Endodermal cell (in vitro differentiated cells): Measurements from ENCODE around the gene TMED4. TPM values are rescaled to one million over a fixed set of nuclear protein-coding genes. Genes with fewer than 3 reads are reported as not detected.
A peak's percentile ranks its signal among the peaks of the same experiment; 100 is the strongest.

Source experiments
- DNase-seq: peaks from one replicate; pipeline ENCODE4 v3.0.0-alpha.2; 2017
- H3K27ac ChIP-seq: 2 replicates; pipeline ENCODE4 v1.5.1; 2013; ENCODE audit warnings: mild to moderate bottlenecking, low read depth, low read length, moderate library complexity
- H3K27me3 ChIP-seq: 2 replicates; pipeline ENCODE4 v1.6.1; 2013; ENCODE audit warnings: mild to moderate bottlenecking, low read length, moderate library complexity; ENCODE audit not compliant: insufficient read depth, control insufficient read depth, poor library complexity, severe bottlenecking
- H3K36me3 ChIP-seq: 2 replicates; pipeline ENCODE4 v1.7.0; 2013; ENCODE audit warnings: mild to moderate bottlenecking, low read length, moderate library complexity; ENCODE audit not compliant: control insufficient read depth, insufficient read depth
- H3K4me1 ChIP-seq: one replicate; pipeline ENCODE4 v1.7.0; 2013; ENCODE audit warnings: low read length; ENCODE audit not compliant: control insufficient read depth, insufficient read depth
- H3K4me3 ChIP-seq: 2 replicates; pipeline ENCODE4 v1.5.1; 2013; ENCODE audit warnings: mild to moderate bottlenecking, low read length, moderate library complexity
- H3K9ac ChIP-seq: 2 replicates; pipeline ENCODE4 v1.6.1; 2013; ENCODE audit warnings: mild to moderate bottlenecking, low read length, moderate library complexity; ENCODE audit not compliant: poor library complexity, severe bottlenecking; ENCODE audit errors: extremely low read depth
- H3K9me3 ChIP-seq: 2 replicates; pipeline ENCODE4 v1.6.1; 2013; ENCODE audit warnings: mild to moderate bottlenecking, low read length, moderate library complexity; ENCODE audit not compliant: control insufficient read depth
- H3K27ac Mint-ChIP-seq: 2 replicates; pipeline ENCODE4 v1.8.0; 2020; ENCODE audit warnings: mixed read lengths
- H3K27me3 Mint-ChIP-seq: 2 replicates; pipeline ENCODE4 v1.8.0; 2021; ENCODE audit warnings: mild to moderate bottlenecking, mixed read lengths; ENCODE audit not compliant: insufficient read depth
- H3K36me3 Mint-ChIP-seq: 2 replicates; pipeline ENCODE4 v1.8.0; 2020; ENCODE audit warnings: low read depth, mixed read lengths
- H3K4me1 Mint-ChIP-seq: 2 replicates; pipeline ENCODE4 v1.8.0; 2020; ENCODE audit warnings: mixed read lengths
- H3K4me3 Mint-ChIP-seq: 2 replicates; pipeline ENCODE4 v1.8.0; 2020; ENCODE audit warnings: mild to moderate bottlenecking, moderate library complexity, mixed read lengths
- H3K9me3 Mint-ChIP-seq: 2 replicates; pipeline ENCODE4 v1.8.0; 2020; ENCODE audit warnings: mild to moderate bottlenecking, mixed read lengths
- WGBS, 2 experiments: methylation state at CpG; one replicate each; pipeline versions ENCODE4 v1.1.5 to v1.1.7; 2013; ENCODE audit warnings: missing lambda C conversion rate in 2 of 2, mixed read lengths in 1 of 2; ENCODE audit not compliant: insufficient coverage in 1 of 2, insufficient read length in 1 of 2; 5-methylcytosine and 5-hydroxymethylcytosine counted together
- total RNA-seq, 2 donors: library from RNA; stranded (reverse); fragmentation: NEBNext Ultra II Directional in 1 of 2; extraction: Animal tissue kit (Norgen Biotek cat#: 25700) in 1 of 2; gene quantifications; 2 replicates in 1 of 2; 3 replicates in 1 of 2; pipeline ENCODE4 v1.2.1, GENCODE V29; 2021
- TF ChIP-seq, protein P1 (sequence below): fragments of 200-600 bp; sonication (generic); conservative IDR thresholded peaks from 2 replicates; pipeline ENCODE4 v1.5.0; 2021; ENCODE audit warnings: antibody characterized with exemption, mild to moderate bottlenecking

Gene TMED4
- total RNA-seq, 2 donors from 2014 or later = 75.4 to 109 TPM

DNA sequence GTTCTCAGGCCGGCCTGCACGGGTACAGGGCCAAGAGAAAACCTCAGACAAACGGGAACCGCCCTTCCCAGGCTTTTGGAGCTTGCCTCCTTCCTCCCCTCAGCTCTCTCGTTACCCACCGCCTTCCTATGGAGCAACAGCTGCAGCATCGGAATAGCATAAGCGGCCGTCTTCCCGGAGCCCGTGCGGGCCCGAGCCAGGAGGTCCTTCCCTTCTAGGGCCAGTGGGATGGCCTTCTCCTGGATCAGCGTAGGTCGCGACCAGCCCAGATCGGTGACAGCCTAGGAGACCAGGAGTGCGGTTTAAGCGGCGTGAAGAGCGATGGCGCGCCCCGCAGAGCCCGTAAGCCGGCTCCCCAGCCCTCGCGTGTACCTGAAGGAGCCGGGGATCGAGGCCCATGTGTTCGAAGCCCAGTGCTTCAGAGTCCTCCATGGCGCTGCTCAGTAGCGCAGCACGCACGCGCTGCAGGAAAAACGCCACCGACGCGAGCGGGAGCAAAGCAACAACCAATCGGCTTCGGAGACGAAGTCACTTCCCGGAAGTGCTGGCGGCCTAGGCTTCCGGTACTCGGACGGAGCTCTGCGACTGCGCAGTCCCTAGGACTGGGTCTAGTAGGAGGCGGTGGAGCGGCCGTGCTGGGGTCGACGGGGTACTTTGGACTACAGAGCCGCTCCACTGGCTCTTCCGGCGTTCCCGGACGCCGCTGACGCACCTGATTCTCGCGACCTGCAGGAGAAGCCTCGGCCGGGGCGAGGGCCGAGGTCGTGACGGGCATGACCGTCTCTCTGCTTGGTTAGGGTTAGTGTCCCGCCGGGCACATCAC is 8.4 kb downstream of the TMED4 start, which contains the start of gene DDX56:
Gene DDX56, minus strand, starts transcription at position 445 of the 823 bp plus-strand sequence. Its CDS starts 13 bp downstream, at position 432.
- peak within 1 kb of the TSS; percentile 94 for H3K4me3 Mint-ChIP-seq
- WGBS, 2 experiments = 2% methylated on average over 32 to 74 of the region's 74 CpGs
- H3K36me3 Mint-ChIP-seq = peaks cover 56% of the 10 kb centered on the region
- Histone ChIP-seq H3K9me3 (no peaks in the 10 kb centered on the region), H3K27ac (peak within 1 kb of the TSS; percentile 64), H3K9ac (peak within 1 kb of the TSS; percentile 80), H3K36me3 (peaks cover 56% of the 10 kb centered on the region), H3K4me1 (peaks cover 6% of the 10 kb centered on the region), H3K27me3 (no peaks in the 10 kb centered on the region), H3K4me3 (peak within 1 kb of the TSS; percentile 88)
- H3K27ac Mint-ChIP-seq = peak within 1 kb of the TSS; percentile 96
- peaks cover 17% of the 10 kb centered on the region for H3K4me1 Mint-ChIP-seq
- no peaks in the 10 kb centered on the region for H3K27me3 Mint-ChIP-seq
- no peaks in the 10 kb centered on the region for H3K9me3 Mint-ChIP-seq
- TF ChIP-seq, protein P1, sequence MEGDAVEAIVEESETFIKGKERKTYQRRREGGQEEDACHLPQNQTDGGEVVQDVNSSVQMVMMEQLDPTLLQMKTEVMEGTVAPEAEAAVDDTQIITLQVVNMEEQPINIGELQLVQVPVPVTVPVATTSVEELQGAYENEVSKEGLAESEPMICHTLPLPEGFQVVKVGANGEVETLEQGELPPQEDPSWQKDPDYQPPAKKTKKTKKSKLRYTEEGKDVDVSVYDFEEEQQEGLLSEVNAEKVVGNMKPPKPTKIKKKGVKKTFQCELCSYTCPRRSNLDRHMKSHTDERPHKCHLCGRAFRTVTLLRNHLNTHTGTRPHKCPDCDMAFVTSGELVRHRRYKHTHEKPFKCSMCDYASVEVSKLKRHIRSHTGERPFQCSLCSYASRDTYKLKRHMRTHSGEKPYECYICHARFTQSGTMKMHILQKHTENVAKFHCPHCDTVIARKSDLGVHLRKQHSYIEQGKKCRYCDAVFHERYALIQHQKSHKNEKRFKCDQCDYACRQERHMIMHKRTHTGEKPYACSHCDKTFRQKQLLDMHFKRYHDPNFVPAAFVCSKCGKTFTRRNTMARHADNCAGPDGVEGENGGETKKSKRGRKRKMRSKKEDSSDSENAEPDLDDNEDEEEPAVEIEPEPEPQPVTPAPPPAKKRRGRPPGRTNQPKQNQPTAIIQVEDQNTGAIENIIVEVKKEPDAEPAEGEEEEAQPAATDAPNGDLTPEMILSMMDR = no peak
- DNase-seq = peak; percentile 98

DNA sequence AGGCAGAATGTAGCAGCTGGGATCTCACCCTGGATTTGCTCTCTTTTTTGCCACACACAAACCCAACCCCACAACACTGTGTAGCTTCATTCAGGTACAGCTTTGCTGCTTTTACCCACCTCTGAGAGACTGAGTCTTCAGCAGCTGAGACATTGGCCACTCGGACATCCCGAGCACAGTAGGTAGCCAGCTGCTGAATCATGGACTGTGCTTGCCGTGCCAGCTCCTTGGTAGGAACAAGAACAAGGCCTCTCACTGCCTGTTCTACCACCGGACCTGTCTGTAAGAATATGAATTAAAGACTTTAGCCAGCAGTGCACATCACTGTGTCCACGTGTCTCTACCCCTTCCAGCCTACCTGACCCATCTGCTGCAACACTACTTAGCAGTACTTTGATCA is 9.3 kb downstream of the TMED4 start:
- TF ChIP-seq, protein P1 = no peak
- peak overlapping the region; percentile 94 for H3K4me3 Mint-ChIP-seq
- 80 to 81% methylated on average over 4 to 5 of the region's 5 CpGs for WGBS, 2 experiments
- H3K36me3 Mint-ChIP-seq = peaks cover 58% of the 10 kb centered on the region
- H3K36me3 ChIP-seq = peaks cover 57% of the 10 kb centered on the region
- no peaks in the 10 kb centered on the region for H3K27me3 ChIP-seq
- peak overlapping the region; percentile 80 for H3K9ac ChIP-seq
- H3K4me1 ChIP-seq = peaks cover 6% of the 10 kb centered on the region
- peak; percentile 32 for DNase-seq
- peaks cover 17% of the 10 kb centered on the region for H3K4me1 Mint-ChIP-seq
- no peaks in the 10 kb centered on the region for H3K27me3 Mint-ChIP-seq
- H3K4me3 ChIP-seq = peak overlapping the region; percentile 88
- H3K9me3 Mint-ChIP-seq = no peaks in the 10 kb centered on the region
- H3K27ac Mint-ChIP-seq = peak overlapping the region; percentile 96
- H3K27ac ChIP-seq = no peak overlapping the region
- H3K9me3 ChIP-seq = no peaks in the 10 kb centered on the region

DNA sequence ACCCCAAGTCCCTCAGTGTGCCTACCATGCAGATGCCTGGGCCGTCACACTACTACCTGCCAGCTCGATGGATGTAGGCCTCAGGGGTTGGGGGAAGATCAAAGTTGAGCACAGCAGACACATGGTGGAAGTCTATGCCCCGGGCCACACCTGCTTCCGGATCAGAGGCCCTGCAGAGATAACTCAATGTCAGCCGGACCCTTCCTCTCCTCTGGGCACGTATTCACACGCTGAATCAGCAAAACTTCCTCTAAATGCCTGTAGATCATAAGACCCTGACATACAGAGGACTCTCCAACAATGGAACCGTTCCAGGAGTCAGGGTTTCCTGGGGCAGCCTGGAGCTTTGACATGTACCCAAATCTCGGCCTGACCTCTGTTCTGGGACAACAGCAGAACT is 12.1 kb downstream of the TMED4 start:
- H3K36me3 ChIP-seq = peaks cover 69% of the 10 kb centered on the region
- no peaks in the 10 kb centered on the region for H3K9me3 ChIP-seq
- no peak overlapping the region for H3K27ac ChIP-seq
- no peaks in the 10 kb centered on the region for H3K27me3 ChIP-seq
- peaks cover 4% of the 10 kb centered on the region for H3K4me1 ChIP-seq
- Mint-ChIP-seq H3K27ac (no peak overlapping the region), H3K36me3 (peaks cover 67% of the 10 kb centered on the region), H3K4me1 (peaks cover 17% of the 10 kb centered on the region), H3K9me3 (no peaks in the 10 kb centered on the region), H3K4me3 (no peak overlapping the region), H3K27me3 (no peaks in the 10 kb centered on the region)
- peak; percentile 20 for DNase-seq
- 94% methylated on average over 7 to 9 of the region's 9 CpGs for WGBS, 2 experiments
- TF ChIP-seq, protein P1 = no peak
- no peak overlapping the region for H3K9ac ChIP-seq
- no peak overlapping the region for H3K4me3 ChIP-seq
